ENCODE data around the gene POLK. TPM values are rescaled to one million over a fixed set of nuclear protein-coding genes. Genes with fewer than 3 reads are reported as not detected.

Gene POLK
- total and polyA plus RNA-seq, 2 donors (not counting 3 experiments of a cell fraction or from before 2014, with no cell fraction given) = 5.1 to 27.3 TPM

GRCh38 chr5:75496026-75496425 lies 15.7 kb upstream of the POLK start:
- ChIA-PET POLR2A (no interaction called here), CTCF (no interaction called here)
- dilution Hi-C loops (cut with MboI; ENCODE audit: extremely low pct_ligation_motif_present, low sequenced_read_pairs) = no loop called here
- intact Hi-C loops (cut with micrococcal nuclease) = no loop called here
- H3K9ac ChIP-seq (replicated peaks; ENCODE audit: extremely low read depth, insufficient read depth, low read length) = no peak overlapping the region
- H3K4me3 ChIP-seq (replicated peaks in 1 of 3; ENCODE audit: insufficient read depth in 1 of 3, low read depth in 1 of 3, low read length in 3 of 3) = no peak overlapping the region
- no peak for TF ChIP-seq GATA2 (IDR thresholded peaks at IDR 0.05; ENCODE audit: insufficient read depth, insufficient read length, low read depth, low read length)
- TF ChIP-seq POLR2A (IDR thresholded peaks at IDR 0.05; ENCODE audit: low read depth, low read length) = no peak
- TF ChIP-seq JUN (IDR thresholded peaks at IDR 0.05; ENCODE audit: borderline replicate concordance, insufficient read depth, insufficient read length, low read depth) = no peak
- no peak for TF ChIP-seq CTCF (IDR thresholded peaks at IDR 0.05; ENCODE audit: extremely low read depth in 1 of 2, insufficient read depth in 1 of 2, low read depth in 1 of 2, low read length in 2 of 2)
- no peak for TF ChIP-seq EZH2 (IDR thresholded peaks at IDR 0.05; ENCODE audit: borderline replicate concordance, low read depth, low read length, severe bottlenecking)
- H3K79me2 ChIP-seq (ENCODE audit: control insufficient read depth, insufficient read depth, low read length) = peaks cover 11% of the 10 kb centered on the region
- no peaks in the 10 kb centered on the region for H3K27me3 ChIP-seq (ENCODE audit: control insufficient read depth in 2 of 2, insufficient read depth in 2 of 2, low read length in 2 of 2)
- DNase-seq (ENCODE audit: low read depth, low spot score) (no peak), FAIRE-seq (no peak)
- peaks cover 0 to 2% of the 10 kb centered on the region in 2 experiments for H3K36me3 ChIP-seq (ENCODE audit: control insufficient read depth in 2 of 2, extremely low read depth in 1 of 2, insufficient read depth in 2 of 2, low read length in 2 of 2)
- H4K20me1 ChIP-seq (replicated peaks; ENCODE audit: control insufficient read depth, extremely low read depth, insufficient read depth, low read length) = no peaks in the 10 kb centered on the region
- no peaks in the 10 kb centered on the region for H3K9me1 ChIP-seq (replicated peaks; ENCODE audit: control insufficient read depth, extremely low read depth, insufficient read depth, low read length)
- no peak overlapping the region for H3K4me2 ChIP-seq (ENCODE audit: insufficient read depth, low read length)
- no TSS peak for BruUV-seq (replicated peaks)
- no peak overlapping the region for H2AFZ ChIP-seq (ENCODE audit: low read depth, low read length)
- H3K4me1 ChIP-seq (ENCODE audit: control insufficient read depth, extremely low read depth, insufficient read depth, low read length) = no peaks in the 10 kb centered on the region
- no peak overlapping the region for H3K27ac ChIP-seq (ENCODE audit: insufficient read depth, low read depth, low read length)
- no peaks in the 10 kb centered on the region for H3K9me3 ChIP-seq (replicated peaks; ENCODE audit: control insufficient read depth, insufficient read depth, low read length)

- Histone ChIP-seq H3K36me3 (ENCODE audit: control insufficient read depth in 2 of 2, extremely low read depth in 1 of 2, insufficient read depth in 2 of 2, low read length in 2 of 2) (no peaks in the 10 kb centered on the region), H4K20me1 (replicated peaks; ENCODE audit: control insufficient read depth, extremely low read depth, insufficient read depth, low read length) (no peaks in the 10 kb centered on the region), H3K79me2 (ENCODE audit: control insufficient read depth, insufficient read depth, low read length) (peaks cover 12% of the 10 kb centered on the region), H3K9me3 (replicated peaks; ENCODE audit: control insufficient read depth, insufficient read depth, low read length) (no peaks in the 10 kb centered on the region), H3K9me1 (replicated peaks; ENCODE audit: control insufficient read depth, extremely low read depth, insufficient read depth, low read length) (no peaks in the 10 kb centered on the region), H2AFZ (ENCODE audit: low read depth, low read length) (no peak overlapping the region), H3K4me3 (replicated peaks in 1 of 3; ENCODE audit: insufficient read depth in 1 of 3, low read depth in 1 of 3, low read length in 3 of 3) (no peak overlapping the region), H3K9ac (replicated peaks; ENCODE audit: extremely low read depth, insufficient read depth, low read length) (no peak overlapping the region), H3K27me3 (ENCODE audit: control insufficient read depth in 2 of 2, insufficient read depth in 2 of 2, low read length in 2 of 2) (no peaks in the 10 kb centered on the region), H3K4me2 (ENCODE audit: insufficient read depth, low read length) (no peak overlapping the region), H3K4me1 (ENCODE audit: control insufficient read depth, extremely low read depth, insufficient read depth, low read length) (no peaks in the 10 kb centered on the region), H3K27ac (ENCODE audit: insufficient read depth, low read depth, low read length) (no peak overlapping the region)
- dilution Hi-C loops (cut with MboI; ENCODE audit: extremely low pct_ligation_motif_present, low sequenced_read_pairs) = no loop called here
- TF ChIP-seq FOS (IDR thresholded peaks at IDR 0.05; ENCODE audit: borderline replicate concordance, insufficient read depth, low read length) (no peak), JUN (IDR thresholded peaks at IDR 0.05; ENCODE audit: borderline replicate concordance, insufficient read depth, insufficient read length, low read depth) (no peak), CTCF (IDR thresholded peaks at IDR 0.05; ENCODE audit: extremely low read depth in 1 of 2, insufficient read depth in 1 of 2, low read depth in 1 of 2, low read length in 2 of 2) (no peak), EZH2 (IDR thresholded peaks at IDR 0.05; ENCODE audit: borderline replicate concordance, low read depth, low read length, severe bottlenecking) (no peak), POLR2A (IDR thresholded peaks at IDR 0.05; ENCODE audit: low read depth, low read length) (no peak), POLR2AphosphoS5 (IDR thresholded peaks at IDR 0.05; ENCODE audit: insufficient read depth, low read depth, low read length) (no peak)
- ChIA-PET POLR2A (no interaction called here), CTCF (no interaction called here)
- intact Hi-C loops (cut with micrococcal nuclease) = no loop called here
- BruUV-seq (replicated peaks) = no TSS peak
- FAIRE-seq = no peak
- DNase-seq (ENCODE audit: low read depth, low spot score) = no peak
Measured at GRCh38 chr5:75498208-75498777, 13.4 kb upstream of the POLK start.

Data from endothelial cell of umbilical vein (primary cell).